ENCODE measurements around the gene NINJ1.

The NINJ1 gene, protein sequence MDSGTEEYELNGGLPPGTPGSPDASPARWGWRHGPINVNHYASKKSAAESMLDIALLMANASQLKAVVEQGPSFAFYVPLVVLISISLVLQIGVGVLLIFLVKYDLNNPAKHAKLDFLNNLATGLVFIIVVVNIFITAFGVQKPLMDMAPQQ

DNA sequence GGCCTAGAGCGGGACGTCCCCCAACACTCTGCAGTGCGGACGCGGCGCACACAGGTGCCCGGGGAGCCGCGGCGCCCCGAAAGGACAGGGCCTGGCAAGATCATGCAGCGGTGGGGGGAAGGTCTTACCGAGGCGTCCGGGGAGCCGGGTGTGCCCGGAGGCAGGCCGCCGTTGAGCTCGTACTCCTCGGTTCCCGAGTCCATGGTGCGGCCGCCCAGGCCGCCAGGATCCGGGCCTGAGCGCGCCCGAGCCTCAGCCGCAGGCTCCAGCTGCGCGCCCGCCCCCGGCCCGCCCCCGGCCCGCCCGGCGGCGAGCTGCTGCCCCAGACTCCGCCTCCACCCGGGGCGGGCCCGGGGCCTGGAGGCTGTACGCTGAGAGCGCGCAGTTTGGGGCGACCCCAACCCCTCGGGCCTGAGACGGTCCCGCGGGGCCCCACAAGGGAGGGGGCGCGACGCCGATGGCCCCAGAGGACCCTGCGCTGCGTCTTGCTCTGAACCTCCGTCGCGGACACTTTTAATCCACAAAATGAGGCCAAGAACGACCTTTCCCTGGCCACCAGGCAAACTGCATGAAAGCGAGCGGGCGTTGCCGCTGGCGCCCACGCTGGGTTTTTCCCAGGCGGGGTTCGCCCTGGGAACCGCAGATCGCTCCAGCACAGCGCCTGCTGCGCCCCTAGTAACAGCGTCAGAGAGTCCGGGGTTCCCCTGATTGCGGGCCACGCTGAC, at the start of gene NINJ1:
Gene NINJ1, minus strand, starts transcription at position 237 of the 725 bp plus-strand sequence. Its CDS starts 34 bp downstream, at position 203.
- DNase-seq: peak; percentile 91

DNA sequence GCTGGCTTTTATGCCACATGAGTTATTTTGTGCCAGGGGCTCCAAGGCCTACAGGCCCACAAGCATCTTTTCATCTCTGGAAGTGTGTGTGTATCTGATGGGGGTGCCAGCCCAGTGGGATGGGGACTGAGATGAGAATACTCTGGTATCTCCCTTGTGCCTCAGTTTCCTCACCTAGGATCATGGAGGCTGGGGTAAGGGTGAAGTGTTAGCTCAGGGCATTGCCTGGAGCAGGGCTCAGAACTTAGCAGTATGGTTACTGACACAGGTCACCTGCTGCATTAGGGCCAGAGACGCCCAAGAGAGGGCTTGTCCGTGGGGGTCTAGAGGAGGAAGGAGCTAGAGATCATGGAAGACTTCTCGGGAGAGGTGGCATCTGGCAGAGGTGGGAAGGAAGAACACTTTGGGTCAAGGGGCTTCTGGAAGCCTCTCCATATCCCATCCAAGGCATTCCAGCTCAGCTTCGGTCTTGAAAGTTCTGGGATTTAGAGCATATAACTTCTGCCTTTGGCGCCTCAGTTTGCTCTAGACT, 49.1 kb upstream of the NINJ1 start:
- no peak for DNase-seq

DNA sequence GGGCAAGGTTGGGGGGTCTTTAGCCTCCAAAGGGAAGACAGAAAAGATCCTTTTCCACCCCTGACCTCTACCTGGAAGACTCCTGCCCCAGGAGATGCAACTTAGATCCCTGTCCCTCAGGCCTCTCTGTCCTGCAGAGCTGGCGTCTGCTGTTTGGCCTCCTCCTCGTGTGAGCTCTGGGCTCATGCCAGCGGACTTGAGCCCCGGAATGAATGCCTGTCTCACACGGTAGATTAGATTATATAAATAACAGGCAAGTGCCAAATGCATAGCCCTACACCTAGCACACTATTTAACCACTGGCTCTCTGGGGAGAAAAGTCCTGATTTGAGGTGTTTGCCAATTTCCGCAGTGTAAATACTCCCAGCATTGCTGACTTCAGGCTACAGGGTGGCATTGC, 48.5 kb upstream of the NINJ1 start:
- no peak for DNase-seq

DNA sequence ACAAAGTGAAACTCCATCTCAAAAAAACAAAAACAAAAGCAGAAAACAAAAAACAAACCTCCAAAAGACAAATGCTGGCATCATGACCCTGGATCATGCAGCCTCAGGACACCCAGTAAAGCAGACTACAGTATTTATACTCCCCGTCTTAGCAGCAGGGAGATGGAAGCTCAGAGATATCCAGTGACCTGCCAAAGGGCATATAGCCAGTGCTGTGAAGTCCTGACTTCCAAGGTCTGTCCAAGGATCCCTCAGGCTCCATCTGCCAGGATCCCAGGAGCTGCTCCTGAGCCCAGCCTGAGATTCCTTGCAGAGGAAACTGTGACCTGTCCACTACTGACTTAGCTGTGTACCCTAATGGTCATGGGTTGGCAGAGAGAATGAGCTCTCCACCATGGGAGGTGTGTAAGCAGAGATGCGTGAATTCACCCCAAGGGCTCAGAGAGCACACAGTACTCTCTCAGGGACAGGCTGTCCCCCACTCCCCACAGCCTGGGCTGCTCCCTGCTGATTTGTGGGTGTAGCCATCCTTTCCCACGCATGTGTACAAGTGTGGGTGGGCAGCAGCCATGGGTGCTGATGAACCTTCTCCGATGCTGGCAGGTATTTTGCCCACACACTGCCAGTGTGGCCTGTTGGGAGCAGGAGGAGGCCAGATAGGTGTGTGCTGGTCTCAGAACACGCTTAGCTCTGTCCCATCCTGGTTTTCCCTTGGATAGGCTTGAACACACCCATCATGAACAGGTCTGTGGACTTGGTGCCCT, 47.8 kb upstream of the NINJ1 start:
- DNase-seq: no peak

DNA sequence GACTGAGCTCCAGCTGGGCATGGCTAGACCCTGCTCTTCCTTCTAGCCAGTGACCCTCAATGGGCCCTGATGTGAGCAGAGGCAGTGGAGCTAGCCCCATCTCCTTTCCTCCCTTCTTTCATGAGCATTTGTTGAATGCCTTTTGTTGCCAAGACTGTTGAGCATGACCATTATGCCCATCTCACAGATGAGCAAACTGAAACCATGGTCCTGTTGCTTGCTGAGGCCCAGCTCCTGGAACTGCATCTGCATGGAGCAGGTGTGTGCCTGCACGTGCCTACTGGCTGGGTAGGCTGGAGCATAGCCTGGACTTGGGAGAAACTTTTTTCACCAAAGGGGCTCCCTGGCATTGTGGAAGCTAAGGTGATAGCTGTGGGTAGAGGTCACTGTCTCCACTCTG, 46.9 kb upstream of the NINJ1 start:
- no peak for DNase-seq

DNA sequence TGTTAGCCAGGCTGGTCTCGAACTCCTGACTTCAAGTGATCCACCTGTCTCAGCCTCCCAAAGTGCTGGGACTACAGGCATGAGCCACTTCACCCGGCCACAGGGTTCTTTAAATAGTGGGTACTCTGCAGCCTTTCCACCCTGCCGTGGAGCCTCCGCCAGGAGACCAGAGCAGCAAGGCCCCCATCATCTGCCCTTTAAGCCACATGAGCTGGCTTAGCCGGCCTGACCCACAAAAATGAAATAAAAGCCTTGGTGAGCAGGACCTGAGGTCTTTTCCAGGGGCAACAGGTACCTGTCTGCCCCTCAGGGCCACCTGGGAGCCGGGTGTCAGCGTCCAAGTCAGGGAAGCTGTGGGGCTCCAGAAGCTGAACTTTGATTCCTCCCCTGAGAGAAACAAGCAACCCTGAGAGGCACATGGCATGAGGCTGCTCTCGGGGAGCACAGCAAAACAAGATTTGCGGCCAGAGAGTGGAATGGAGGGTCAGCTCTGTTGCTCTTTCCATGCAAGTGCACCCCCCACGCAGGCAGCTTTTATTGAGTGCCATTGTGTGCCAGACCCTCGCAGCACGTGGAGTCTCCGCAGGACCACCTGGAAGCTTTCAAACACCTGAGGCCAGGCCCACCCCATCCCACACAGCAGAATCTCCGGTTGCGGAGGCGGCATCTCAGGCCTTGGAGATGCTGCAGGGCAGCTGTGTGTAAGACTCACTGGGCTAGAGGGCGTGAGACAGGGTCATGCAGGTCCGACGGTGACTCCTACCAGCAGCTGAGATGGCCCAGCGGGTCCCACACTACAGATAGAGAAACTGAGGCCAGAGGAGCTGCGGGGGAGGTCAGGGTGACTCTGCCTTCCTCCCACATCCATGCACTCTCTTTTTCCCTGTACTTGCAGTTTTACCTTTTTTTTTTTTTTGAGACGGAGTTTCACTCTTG, 45.1 kb upstream of the NINJ1 start:
- no peak for DNase-seq

DNA sequence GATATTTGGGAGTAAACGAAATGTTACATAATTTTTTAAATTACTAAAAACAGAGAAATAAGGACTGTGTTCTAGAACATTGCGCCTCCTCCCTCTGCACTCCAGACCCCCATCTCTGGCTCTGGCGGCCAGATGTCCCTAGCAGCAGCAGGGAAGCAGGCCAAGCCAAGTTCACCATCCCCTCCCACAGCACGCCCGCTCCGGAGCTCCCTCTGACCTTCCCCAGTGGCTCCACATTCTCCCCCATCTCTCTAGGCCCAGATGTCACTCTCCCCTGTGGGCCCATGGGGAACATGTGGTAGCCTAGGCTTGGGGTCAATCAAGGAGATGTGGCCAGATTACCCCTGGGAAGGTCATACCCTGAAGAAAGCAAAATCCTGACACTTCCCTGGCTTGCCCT, 43.6 kb upstream of the NINJ1 start:
- no peak for DNase-seq

DNA sequence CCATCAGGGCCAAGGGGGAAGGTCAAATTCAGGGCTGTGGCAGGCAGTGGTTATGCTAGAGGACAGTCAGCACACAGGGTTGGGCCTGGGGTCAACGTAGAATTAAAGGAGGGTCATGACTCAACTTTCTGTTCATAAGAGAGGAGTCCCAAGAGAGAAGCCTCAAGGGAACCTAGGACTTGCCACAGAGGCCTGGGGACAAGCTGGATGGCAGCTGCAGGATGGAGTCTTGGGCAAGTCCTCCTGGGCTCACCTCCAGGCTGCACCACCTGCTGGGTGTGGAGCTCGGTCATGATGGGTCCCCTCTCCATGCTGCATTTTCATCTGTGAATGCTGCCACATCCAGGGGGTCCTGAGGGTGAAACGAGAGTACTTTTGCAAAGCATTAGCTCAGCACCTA, 40.9 kb upstream of the NINJ1 start:
- no peak for DNase-seq

DNA sequence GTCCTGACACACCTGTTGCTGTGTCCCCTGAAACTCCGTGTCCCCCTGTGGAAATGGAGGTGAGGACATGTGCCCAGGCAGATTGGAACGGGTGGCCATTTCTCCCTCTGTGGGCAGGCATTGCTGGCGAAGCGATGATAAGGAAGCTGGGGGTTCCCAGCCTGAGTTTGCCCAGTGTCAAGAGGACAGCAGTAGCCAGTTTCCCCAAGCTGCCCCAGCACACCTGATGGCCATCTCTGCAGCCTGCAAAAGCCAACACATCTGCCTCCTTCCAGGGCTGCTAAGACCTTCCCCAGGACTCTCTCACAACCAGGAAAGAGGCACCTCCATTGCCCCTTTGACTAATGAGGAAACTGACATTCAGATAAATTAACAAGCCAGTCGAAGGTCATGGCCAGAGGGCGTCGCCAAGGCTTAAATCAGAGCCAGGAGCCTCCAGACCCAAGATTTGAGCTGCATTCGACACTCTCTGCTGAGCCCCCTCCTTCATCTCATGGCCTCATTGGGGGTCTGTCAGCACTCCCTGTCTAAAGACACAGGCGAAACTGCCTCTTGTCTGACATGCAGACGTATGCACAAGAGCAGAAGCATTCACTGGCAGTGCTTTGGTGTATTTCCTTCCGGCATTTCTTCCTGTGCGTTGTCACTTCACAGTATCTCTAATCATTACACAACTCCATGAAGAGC, 39.5 kb upstream of the NINJ1 start:
- no peak for DNase-seq

DNA sequence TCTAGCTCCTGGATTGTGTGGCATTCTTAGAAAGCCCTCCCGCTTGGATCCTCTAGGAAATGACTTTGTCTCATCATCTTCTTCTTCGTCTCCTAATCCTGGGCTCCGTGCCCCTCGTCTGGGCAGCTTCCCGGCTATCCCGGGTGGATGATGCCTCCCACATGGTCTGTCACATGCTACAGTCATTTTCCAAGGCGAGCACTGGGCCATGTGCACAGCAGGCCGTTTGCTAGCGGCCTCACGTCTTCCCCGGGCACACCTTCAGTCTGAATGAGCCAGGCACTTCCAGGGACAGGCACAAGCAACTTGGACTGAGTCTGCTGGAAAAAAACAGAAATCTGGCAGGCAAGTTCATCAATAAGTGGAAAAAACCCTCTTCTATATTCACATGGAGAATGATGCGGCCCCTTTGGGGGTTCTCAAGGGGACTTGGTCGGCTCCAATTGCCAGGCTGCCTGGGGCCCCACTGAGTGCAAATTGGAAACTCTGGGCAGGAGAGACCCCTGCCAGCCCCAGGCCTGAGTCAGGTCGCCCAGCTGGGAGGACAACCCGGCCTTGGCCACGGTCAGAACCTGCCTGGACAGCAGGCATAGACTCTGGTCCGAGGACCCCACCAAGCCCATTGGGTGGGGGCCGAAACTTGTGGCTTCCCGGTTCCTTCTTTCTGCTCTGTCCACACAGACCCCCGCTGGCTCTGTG, 38.8 kb upstream of the NINJ1 start:
- DNase-seq: no peak

DNA sequence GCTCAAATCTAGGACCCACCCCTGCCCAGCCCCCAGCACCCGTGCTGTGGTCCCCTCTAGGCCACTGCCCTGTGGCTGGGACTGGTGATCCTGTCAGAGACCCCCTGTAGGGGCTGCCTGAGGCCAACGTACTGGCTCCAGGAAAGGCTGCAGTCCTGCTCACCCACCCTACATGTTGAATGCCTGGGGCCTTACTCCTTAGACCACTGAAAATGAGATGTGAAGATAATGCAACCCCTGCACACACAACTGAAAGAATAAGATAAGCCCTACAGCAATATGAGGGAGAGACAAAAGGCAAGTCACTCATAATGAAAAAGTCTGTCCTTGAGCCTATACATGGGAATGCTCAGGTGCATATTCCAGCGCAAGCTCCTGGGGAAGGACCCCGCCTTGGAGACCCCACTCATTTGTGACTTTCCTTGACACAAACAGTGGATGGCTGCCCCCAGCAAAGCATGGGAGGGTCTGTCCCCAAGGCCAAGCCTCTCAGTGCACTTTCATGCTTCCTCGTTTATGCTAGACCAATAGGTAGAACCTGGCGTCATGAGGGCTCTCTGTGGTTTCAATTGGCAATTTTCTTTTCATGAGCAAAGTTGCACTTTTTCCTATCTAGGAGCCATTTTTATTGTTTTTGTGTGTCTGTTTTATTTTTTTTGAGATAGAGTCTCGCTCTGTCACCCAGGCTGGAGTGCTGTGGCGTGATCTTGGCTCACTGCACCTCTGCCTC, 37.4 kb upstream of the NINJ1 start:
- no peak for DNase-seq

DNA sequence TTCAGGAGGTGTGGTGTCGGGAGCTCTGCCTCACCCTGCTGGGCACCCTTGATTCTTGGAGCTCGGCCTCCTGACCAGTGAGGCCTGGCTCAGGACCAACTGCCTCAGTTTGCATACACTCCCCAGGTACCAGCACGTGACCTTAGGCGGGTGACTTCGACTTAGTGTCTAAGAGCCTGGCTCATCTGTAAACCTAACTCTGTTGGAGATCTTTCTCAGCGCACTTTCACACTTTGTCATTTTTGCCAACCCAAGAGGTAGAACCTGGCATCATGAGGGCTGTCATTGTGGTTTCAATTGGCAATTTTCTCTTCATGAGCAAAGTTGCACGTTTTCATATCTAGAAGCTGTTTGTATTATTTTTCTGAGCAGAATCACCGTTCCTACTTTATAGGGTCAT, 36.5 kb upstream of the NINJ1 start:
- DNase-seq: no peak

DNA sequence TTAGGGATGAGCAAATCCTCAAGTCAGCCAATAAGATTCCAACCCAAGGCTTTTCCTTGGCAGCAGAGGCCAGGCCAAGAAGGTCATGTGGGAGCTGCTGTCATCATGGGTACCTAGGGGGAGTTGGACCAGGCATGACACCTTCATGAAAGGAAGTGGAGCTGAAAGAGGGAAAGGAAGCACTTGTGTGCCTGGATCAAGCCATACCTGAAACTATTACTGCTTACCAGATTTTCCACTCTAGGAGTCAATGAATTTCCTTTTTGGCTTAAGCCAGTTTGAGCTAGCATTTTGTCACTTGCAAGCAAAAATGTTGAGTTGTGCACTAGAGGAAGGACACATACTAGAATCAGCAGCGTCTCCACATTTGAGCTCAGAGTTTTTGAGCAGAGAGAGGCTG, 35.4 kb upstream of the NINJ1 start:
- no peak for DNase-seq

DNA sequence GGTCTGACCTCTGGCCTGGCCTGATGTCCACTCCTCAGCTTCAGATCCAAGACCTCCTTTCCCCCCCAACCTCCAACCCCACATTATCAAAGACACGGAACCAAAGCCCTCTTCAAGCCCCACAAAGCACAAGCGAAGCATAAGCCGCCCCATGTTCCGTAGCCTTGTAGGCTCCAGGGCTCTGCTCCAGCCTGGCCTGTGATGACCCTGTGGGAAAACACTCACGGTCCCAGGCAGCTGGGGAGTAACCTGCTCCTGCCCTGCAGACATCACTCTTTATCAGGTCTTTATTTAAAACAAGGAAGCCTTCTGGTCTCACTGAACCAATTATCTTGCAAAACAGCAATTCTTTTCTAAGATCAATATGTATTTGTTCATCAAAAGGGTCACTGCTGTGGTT, 34.5 kb upstream of the NINJ1 start:
- no peak for DNase-seq

DNA sequence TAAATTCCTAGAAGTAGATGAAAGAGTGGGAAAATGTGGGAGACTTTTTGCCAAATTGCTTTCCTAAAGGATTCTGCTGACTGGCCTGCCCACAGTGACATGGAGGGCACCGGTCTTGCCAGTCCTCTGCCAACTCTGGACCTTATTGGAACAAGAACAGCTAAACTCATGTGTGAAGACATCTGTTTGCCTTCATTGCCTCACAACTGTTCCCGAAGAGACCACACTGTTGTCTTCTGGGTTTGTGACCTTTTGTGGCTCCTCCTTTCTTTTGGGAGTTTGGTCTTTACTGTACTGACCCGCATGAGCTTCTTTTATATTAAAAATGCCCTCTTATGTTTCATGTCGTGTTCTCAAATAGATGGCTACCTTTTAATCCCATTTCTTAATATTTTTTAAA, 33.8 kb upstream of the NINJ1 start:
- no peak for DNase-seq

DNA sequence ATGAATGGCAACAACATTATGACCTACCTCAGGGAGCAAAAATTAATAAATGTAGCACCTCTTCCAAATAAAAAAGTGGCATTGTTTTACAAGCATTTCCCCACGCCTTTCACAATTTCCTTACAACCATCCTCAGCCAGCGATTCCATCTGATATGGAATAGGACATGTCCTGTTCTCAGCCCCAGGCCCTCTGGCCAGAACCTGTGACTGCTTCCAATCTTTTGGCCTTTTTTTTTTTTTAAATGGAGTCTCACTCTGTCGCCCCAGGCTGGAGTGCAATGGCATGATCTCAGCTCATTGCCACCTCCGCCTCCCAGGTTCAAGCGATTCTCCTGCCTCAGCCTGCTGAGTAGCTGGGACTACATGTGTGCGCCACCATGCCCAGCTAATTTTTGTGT, 33.1 kb upstream of the NINJ1 start:
- DNase-seq: no peak

DNA sequence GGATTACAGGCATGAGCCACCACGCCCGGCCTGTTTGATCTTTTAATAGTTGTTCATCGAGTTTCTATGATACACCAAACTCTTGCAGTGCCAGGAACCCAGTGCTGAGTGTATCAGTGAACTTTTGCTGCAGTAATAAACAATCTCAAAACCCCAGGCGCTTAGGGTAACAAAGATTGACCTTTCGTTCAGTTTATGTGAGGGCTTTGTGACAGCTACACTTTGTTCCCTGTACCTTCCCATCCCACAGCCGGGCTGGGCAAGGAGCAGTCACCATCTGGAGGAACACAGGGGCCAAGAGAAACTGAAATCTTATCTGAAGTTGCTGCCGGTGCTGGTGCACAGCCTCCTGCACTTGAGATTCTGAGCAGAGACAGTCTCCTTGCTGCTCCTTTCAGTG, 32.6 kb upstream of the NINJ1 start:
- no peak for DNase-seq

DNA sequence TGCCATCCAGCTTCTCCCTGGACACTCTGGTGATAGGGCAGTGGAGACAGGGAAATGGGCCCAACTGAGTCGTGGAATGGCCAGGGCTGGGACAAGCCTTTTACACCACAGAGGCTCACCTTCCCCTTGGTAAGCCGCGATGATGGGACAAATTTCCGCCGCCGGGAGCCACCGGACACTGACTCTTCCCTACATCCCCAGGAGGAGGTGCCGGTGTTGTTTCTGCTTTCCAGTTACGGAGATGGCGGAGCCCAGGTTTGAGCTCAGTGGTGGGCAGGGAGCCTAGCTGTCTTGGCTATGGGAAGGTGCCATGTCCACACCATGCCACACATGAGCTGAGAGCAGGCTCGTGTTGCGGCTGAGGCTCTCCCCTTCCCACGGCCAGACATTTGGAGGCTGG, 30.0 kb upstream of the NINJ1 start:
- no peak for DNase-seq

DNA sequence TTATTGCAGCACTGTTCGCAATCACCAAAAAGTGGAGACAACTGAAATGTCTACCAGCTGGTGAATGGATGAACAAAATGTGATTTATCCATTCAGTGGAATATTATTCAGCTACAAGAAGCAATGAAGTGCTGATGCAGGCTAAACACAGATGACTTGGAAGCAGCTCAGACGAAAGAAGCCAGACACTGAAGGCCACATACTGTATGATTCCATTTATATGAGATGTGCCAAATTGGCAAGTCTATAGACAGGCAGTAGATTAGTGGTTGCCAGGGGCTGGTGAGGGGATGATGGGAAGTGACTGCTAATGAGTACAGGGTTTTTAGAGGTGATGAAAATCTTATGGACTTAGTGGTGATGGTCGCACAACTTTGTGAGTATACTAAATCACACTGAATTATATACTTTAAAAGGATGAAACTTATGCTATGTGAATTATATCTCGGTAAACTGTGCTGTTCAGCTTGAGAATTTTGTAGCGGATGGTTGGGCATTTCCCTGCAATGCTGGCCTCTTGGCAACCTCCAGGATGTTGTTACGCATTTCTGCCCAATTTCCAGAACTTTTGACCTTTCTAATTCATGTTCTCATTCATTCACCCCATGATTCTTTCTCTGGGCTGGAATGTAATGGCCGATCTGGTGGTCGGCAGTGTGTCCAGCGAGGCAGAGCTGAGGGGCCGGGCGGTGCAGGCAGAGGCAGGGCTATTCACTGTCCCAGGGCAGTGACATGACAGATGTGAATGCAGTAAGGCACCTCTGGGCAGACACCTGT, 27.9 kb upstream of the NINJ1 start:
- DNase-seq: no peak
